Lung (tissue), 12 donors: ENCODE measurements around the gene TMSB10. TPM values are rescaled to one million over a fixed set of nuclear protein-coding genes. Genes with fewer than 3 reads are reported as not detected.
"Not testable (repeated sequence)": the region's sequence is repeated elsewhere in the genome, so short reads cannot be mapped to it uniquely, and the experiment has no call there.

ENCODE experiments used
- ATAC-seq: fragments of 200-7000 bp; cut with Tn5 transposase; one replicate; pipeline ENCODE4 v1.9.1; 2020; ENCODE audit warnings: moderate number of reproducible peaks; ENCODE audit not compliant: insufficient read depth, low FRiP score
- DNase-seq, 3 donors: peaks; one replicate each; pipeline ENCODE4 v3.0.0-alpha.2; 2013 to 2017
- H3K27ac ChIP-seq, 2 donors: one replicate each; pipeline ENCODE4 v1.5.1; 2013; ENCODE audit warnings: mild to moderate bottlenecking in 2 of 2, moderate library complexity in 2 of 2, control low read depth in 1 of 2, inconsistent platforms in 1 of 2, low read depth in 1 of 2, low read length in 1 of 2
- H3K27me3 ChIP-seq, 3 donors: one replicate each; pipeline ENCODE4 v1.5.1; 2013; ENCODE audit warnings: low read length in 2 of 3; ENCODE audit not compliant: control insufficient read depth in 3 of 3, insufficient read depth in 3 of 3
- H3K36me3 ChIP-seq, 4 donors: one replicate each; pipeline ENCODE4 v1.5.1; 2013; ENCODE audit warnings: low read length in 4 of 4, mild to moderate bottlenecking in 1 of 4, moderate library complexity in 1 of 4; ENCODE audit not compliant: control insufficient read depth in 4 of 4, insufficient read depth in 4 of 4
- H3K4me1 ChIP-seq, 5 donors: one replicate each; pipeline ENCODE4 v1.5.1; 2013; ENCODE audit warnings: low read length in 5 of 5, mild to moderate bottlenecking in 2 of 5, moderate library complexity in 1 of 5; ENCODE audit not compliant: control insufficient read depth in 5 of 5, insufficient read depth in 5 of 5
- H3K4me3 ChIP-seq: one replicate; pipeline ENCODE4 v1.5.1; 2013; ENCODE audit warnings: mild to moderate bottlenecking, control low read depth, moderate library complexity
- H3K9ac ChIP-seq, 2 donors: one replicate each; pipeline ENCODE4 v1.5.1; 2013; ENCODE audit warnings: low read length in 2 of 2, control low read depth in 1 of 2; ENCODE audit not compliant: insufficient read depth in 1 of 2
- H3K9me3 ChIP-seq, 4 donors: one replicate each; pipeline ENCODE4 v1.5.1; 2013; ENCODE audit warnings: low read length in 3 of 4, mild to moderate bottlenecking in 1 of 4, moderate library complexity in 1 of 4; ENCODE audit not compliant: control insufficient read depth in 4 of 4, insufficient read depth in 3 of 4
- WGBS, 2 donors: extraction: QIAGEN DNeasy Blood & Tissue Kit; methylation state at CpG; one replicate each; pipeline ENCODE4 v1.1.7; 2013; 5-methylcytosine and 5-hydroxymethylcytosine counted together
- polyA plus RNA-seq, 2 donors: library from polyadenylated mRNA; stranded (reverse); fragments of 200-250 nt; gene quantifications; one replicate each; pipeline ENCODE4 v1.2.1, GENCODE V29; 2013
- total RNA-seq, 2 donors: library from RNA; depleted of rRNA in 1 of 2; stranded (reverse); fragments of >200 nt in 1 of 2; gene quantifications; one replicate each; pipeline ENCODE4 v1.2.1, GENCODE V29; 2014 to 2021
- TF ChIP-seq, protein P1 (sequence below): IDR thresholded peaks from 2 replicates; pipeline ENCODE4 v1.5.1; 2012; ENCODE audit warnings: mild to moderate bottlenecking; ENCODE audit errors: control extremely low read depth, extremely low read depth
- donor health status: control.
- donor health status: control.
- donor health status: Bipolar disorder and iron deficiency.
- donor health status: healthy.
- donor health status: DM: yes; HTN: yes; CAD: no.

Gene TMSB10
- total and polyA plus RNA-seq, 4 donors = 1,849 to 6,202 (median 2,498) TPM

DNA sequence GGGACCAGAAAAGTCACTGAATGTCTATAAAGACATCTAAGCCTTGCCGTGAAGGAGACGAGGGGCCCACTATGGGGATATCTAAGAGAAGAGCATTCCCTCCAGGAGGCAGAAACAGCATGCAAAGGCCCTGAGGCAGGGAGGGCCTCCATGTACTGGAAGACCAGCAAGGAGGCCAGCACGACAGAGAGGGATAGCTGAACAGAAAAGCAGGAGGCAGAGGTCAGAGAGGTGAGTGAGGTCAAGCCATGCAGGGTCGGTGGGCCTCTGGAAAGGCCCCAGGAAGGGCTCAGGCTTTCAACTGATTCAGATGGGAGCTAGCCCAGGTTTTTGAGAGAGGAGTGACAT lies 30.3 kb upstream of the TMSB10 start:
- 79 to 87% methylated on average over 4 of the region's 4 CpGs for WGBS, 2 donors
- DNase-seq = no peak
- TF ChIP-seq, protein P1, sequence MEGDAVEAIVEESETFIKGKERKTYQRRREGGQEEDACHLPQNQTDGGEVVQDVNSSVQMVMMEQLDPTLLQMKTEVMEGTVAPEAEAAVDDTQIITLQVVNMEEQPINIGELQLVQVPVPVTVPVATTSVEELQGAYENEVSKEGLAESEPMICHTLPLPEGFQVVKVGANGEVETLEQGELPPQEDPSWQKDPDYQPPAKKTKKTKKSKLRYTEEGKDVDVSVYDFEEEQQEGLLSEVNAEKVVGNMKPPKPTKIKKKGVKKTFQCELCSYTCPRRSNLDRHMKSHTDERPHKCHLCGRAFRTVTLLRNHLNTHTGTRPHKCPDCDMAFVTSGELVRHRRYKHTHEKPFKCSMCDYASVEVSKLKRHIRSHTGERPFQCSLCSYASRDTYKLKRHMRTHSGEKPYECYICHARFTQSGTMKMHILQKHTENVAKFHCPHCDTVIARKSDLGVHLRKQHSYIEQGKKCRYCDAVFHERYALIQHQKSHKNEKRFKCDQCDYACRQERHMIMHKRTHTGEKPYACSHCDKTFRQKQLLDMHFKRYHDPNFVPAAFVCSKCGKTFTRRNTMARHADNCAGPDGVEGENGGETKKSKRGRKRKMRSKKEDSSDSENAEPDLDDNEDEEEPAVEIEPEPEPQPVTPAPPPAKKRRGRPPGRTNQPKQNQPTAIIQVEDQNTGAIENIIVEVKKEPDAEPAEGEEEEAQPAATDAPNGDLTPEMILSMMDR = no peak

DNA sequence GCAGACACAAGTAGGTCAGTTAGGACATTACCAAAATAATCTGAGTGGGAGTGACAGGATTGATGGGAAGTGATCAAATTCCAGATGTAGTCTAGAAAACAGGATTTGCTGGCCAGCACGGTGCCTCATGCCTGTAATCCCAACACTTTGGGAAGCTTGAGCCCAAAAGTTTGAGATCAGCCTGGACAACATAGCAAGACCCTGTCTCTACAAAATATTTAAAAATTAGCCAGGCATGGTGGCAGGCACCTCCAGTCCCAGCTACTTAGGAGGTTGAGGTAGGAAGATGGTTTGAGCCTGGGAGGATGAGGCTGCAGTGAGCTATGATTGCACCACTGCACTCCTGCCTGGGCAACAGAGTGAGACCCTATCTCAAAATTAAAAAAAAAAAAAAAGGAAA lies 29.8 kb upstream of the TMSB10 start:
- H3K4me3 ChIP-seq, H3K36me3 ChIP-seq, H3K4me1 ChIP-seq, H3K9me3 ChIP-seq, H3K9ac ChIP-seq, DNase-seq, ATAC-seq, H3K27ac ChIP-seq: not testable (repeated sequence)
- 89 to 94% methylated on average over 1 of the region's 1 CpG for WGBS, 2 donors
- peaks cover 0 to 22% (median 17%) of the 10 kb centered on the region in 3 donors for H3K27me3 ChIP-seq

More for the DNA sequence above, 30.3 kb upstream of the TMSB10 start:
- Histone ChIP-seq H3K27me3 (peaks cover 0 to 18% (median 13%) of the 10 kb centered on the region in 3 donors), H3K36me3 (no peaks in the 10 kb centered on the region), H3K27ac (no peak overlapping the region), H3K9ac (no peak overlapping the region), H3K4me1 (peaks cover under 1 to 4% (median 3%) of the 10 kb centered on the region in 5 donors), H3K4me3 (no peak overlapping the region), H3K9me3 (peaks cover 0 to 3% (median 0%) of the 10 kb centered on the region in 4 donors)
- no peak for ATAC-seq

DNA sequence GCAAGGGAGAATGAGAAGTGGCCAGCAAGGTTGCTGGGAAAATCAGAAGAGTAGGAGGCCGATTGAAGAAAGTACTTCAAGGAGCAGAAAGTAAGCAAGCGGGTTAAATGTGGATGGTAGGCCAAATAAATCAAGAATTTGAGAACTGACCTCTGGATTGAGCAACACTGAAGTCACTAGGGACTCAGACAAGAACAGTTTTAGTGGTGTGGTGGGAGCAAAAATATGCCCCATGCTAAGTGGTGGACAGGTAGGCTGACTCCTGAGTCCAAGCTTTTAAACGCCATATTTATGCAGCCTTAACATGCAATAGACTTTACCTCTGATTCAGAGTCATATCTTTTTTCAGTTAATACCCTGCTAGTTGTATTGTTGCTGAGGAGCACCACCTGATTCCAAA lies 29.1 kb upstream of the TMSB10 start:
- Histone ChIP-seq H3K9ac (no peak overlapping the region), H3K4me3 (no peak overlapping the region), H3K9me3 (peaks cover 0 to 3% (median 0%) of the 10 kb centered on the region in 4 donors), H3K36me3 (no peaks in the 10 kb centered on the region), H3K4me1 (peaks cover 4 to 13% (median 6%) of the 10 kb centered on the region in 5 donors), H3K27ac (no peak overlapping the region), H3K27me3 (peaks cover 0 to 27% (median 19%) of the 10 kb centered on the region in 3 donors)
- TF ChIP-seq, protein P1 = no peak
- DNase-seq = no peak
- ATAC-seq = no peak
- WGBS, 2 donors = 74 to 91% methylated on average over 3 of the region's 3 CpGs

DNA sequence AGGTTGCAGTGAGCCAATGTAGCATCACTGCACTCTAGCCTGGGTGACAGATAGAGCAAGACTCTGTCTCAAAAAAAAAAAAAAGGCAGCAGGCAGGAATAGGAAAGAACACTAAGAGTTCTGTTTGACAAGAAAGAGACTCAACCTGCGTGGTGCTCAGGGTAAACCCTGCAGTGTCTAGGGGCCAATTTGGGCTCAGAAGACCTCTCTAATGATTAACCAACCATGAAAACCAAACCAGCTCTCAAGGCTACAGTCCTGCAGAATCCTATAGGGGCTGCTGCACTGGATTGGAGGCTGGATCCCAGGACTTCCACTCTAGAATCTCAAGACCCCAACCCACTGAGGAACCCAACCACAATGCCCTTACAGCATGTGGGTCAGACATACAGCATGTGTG lies 27.0 kb upstream of the TMSB10 start:
- Histone ChIP-seq H3K4me3 (no peak overlapping the region), H3K36me3 (no peaks in the 10 kb centered on the region), H3K27ac (no peak overlapping the region), H3K27me3 (peaks cover 0 to 35% (median 28%) of the 10 kb centered on the region in 3 donors), H3K9ac (no peak overlapping the region), H3K4me1 (peaks cover 4 to 23% (median 6%) of the 10 kb centered on the region in 5 donors), H3K9me3 (peaks cover 0 to 3% (median 0%) of the 10 kb centered on the region in 4 donors)
- DNase-seq = no peak
- no peak for ATAC-seq
- WGBS, 2 donors = 85% methylated on average over 1 of the region's 1 CpG
- TF ChIP-seq, protein P1 = no peak
